GM21717 (cell line): ENCODE measurements around the gene LRRC74A.

ENCODE experiments used
- ATAC-seq: cut with Tn5 transposase; IDR thresholded peaks from one replicate; pipeline ENCODE4 v1.9.1; 2021; ENCODE audit warnings: mild to moderate bottlenecking, moderate library complexity; ENCODE audit not compliant: unreplicated experiment

LRRC74A gene

DNA sequence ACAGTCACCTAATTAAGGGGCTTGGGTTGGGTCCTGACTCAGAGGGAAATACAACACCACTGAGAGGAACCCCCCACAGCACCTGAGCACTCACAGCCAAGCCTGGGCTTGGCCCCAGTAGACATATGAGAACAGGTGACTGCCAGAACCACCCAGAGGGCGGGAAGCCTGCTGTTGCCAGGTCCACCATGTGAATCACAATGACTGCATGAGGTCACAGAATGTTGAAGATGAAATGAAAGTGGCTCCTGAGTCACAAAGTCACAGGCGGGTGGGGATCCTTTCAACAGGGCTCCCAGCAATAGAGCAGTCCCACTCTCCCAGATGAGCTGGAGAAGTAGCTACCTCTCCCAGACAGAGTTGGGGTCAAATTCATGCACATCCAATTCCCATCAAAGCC lies at the start of gene LRRC74A:
LRRC74A (plus strand) TSS at position 287 of the 400 bp plus-strand sequence. CDS start 290 bp downstream, outside the sequence.
- no peak for ATAC-seq

DNA sequence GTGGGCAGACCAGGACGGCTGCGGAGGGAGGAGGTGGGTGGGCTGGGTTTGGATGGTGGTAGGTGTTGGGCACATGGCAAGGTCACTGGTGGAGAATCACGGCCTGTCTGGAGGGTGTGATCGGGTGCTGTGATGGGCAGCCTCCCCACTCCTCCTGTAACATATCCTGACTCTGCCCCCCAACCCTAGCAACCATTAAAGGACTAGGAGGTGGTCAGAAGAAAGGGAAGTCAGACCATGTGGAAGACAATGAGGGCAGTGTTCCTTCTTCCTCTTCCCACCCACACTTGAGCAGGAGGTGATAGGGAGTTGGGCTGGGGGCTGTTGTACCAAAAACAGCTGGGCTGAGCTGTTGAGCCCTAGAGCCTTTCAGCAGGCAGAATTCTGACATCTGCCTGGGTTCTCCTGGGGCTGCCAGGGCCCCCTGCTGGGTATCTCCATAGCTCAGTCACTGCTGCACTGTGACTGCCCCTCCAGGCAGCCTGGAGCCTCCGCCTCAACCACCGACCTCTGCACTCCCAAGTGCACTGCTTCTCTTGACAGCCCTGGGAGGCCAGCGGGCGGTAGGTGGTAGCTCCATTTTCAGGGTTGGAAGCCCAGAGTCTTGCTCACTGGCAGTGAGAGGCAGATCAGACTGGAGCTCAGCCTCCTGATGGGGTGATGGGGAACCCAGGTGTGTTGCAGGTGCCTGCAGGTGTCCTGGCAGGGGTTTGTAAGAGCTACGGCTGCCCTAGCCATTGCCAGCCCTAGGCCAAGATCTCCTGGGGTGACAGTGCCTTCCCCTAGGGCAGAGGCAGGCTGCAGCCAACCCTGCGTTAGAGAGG lies 49.6 kb upstream of the LRRC74A start:
- ATAC-seq: no peak

DNA sequence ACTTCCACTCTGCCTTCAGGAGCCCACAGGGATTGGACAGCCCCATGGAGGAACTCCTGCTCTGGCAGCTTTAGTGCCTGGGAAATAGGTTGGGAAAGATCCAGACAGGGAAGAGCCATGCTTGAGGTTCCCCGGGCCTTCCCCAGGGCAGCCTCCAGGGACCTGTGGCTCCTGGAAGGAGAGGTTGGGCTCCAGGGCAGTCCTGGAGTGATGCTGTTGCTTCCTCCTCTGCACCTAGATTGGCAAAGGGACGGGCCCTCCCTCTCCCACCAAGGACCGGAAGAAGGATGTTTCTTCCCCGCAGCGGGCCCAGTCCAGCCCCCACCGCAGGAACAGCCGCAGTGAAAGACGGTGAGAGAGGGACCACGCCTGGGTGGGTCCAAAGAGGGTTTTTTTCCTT lies 48.5 kb upstream of the LRRC74A start:
- ATAC-seq: no peak

DNA sequence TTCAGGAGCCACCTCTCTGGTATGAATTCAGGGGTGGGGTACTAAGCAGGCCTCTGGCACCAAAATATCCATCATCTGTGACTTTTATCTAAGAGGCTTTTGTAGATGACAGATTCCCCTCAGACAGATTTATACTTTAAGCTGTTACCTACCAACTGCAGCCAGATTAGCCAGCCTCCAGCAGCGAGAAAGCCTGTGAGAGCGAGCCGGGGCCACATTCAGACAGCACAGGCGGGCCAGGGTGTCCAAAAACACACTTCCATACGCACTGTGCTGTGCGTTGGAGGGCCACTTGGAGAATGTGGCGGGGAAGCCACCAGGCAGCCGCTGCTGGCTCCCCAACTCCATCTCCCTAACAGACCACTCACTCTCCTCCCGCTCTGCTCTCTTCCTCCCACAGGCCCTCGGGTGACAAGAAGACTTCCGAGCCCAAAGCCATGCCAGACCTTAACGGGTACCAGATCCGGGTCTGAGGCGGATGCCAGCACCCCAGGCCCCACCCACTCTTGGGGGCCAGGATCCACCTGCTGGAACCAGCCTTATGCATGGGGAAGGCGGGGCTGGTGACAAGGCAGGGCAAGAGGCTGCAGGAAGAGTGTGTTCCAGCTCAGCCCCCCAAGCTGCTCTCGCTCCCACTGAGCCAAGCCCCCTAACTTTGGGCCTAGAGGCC lies 47.5 kb upstream of the LRRC74A start:
- ATAC-seq: no peak

DNA sequence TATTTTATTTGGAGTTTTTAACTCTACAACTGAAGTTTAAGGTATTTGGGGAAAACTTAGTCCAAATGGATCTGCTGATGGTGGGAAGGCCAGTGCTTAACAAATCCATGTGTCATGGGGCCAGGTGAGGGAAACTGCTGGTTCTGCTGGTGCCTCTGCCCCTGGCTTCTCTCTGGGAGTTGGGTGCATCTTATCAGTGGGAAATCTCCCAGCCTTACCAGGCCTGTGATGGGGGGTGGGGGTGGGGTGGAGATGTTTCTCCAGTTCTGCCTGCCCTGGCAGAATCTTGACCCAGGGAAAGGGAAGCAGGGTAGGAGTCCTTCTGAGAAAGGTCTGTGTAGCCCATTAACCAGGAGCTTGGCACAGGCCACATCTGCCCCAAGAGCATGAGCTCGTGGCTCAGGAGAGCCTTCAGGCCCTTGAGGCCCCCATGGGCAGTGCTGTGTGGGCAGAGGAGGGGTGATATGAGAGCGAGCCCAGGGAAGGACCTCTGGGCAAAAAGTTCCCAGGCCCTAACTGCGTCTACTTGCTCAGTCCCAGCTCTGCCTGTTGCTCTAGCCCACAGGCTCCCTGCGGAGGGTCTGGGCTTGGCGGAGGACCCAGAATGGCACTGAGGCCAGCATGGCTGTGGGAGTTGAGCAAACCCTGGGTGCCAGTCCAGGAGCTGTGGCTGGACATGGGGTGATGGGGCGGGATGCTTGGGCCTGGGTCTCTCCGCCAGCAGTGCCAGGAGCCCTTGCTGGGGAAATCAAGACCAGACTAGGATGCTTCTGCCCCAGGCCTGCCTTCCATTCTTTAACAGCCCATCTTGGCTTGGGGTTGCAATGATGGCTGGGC lies 46.8 kb upstream of the LRRC74A start:
- ATAC-seq: no peak

DNA sequence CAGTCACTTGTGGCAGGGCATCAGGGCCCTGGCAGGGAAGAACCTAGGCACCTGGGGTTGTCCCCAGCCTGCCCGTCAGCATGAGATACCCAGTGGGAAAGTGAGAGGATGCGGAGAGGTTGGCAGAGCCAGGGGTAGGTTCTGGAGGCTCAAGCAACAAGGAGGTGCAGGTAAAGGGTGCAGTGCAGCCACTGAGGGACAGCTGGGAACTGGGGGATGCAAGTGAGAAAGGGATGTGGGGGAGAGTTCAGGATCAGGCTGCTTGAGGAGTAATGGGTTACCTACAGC lies 46.2 kb upstream of the LRRC74A start:
- no peak for ATAC-seq

DNA sequence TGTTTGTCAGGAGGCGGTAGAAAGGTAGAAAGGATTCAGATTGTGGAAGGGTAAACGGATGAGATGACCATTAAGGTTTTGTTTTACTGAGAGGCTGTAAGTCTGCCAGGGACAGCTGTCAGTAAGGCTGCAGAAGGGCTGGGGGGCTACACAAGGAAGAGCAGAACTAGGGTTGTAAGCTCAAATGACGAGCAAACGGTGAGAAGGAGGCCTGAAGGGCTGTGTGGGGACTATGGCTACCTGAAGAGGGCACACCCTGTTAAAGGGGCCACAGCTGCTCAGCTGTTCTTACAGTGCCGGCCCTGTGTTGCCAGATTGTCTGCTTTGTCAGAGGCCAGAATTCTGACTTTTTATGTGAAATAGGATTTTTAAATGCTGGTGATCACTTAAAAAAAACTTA lies 45.8 kb upstream of the LRRC74A start:
- ATAC-seq: no peak

DNA sequence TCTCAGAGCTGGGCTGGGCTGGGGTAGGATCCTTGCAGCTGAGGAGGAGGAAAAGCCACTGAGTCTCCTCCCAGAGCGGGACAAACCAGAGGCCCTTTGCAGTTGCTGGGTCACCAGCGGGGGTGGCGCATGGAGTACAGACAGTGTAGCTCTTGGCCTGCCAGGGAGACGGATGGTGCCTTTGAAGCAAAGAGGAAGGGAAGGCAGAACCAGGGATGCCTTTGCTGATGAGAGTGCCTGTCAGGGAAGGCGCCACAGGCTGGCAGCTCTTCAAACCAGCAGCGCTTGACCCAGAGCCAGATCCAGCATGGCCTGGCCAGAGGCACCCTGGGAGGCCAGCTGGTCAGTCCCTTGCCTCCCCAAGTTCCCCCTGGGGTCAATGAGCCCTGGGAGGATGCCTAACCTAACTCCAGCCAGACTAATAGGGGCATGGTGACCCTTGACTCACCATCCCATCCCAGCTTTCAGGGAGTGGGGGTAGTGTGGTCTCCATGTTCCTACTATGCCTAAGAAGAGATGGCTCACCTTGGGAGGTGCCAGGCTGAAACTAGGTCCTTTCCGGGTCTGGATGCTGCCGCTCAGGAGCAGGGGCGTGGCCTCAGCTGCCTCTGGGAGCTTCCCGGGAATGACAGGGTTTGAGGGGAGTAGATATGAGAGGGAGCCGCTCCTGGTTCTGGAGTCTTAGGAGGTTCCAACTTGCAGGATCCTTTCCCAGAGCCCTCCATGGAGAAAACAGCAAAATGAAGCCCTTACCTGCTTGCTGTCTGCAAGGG lies 45.1 kb upstream of the LRRC74A start:
- no peak for ATAC-seq

DNA sequence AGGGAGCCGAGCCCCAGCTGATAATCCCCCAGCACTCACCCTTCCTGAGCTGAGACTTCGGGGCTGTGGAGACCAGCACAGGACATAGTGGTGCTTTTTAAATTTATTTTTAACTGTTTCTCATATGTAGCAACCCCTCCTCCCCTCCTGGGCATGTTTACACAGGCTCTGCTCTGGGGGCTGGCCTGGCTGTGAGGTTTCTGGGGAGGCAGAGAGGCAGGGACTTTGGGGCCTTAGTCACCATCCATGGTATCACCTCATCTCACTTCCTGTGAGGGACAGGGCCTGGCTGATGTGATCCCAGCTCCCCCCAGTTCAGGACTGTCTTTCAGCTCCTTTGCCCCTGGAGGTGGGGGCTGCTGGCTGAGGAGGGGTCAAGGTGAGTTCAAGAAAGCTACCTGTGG lies 44.6 kb upstream of the LRRC74A start:
- no peak for ATAC-seq

DNA sequence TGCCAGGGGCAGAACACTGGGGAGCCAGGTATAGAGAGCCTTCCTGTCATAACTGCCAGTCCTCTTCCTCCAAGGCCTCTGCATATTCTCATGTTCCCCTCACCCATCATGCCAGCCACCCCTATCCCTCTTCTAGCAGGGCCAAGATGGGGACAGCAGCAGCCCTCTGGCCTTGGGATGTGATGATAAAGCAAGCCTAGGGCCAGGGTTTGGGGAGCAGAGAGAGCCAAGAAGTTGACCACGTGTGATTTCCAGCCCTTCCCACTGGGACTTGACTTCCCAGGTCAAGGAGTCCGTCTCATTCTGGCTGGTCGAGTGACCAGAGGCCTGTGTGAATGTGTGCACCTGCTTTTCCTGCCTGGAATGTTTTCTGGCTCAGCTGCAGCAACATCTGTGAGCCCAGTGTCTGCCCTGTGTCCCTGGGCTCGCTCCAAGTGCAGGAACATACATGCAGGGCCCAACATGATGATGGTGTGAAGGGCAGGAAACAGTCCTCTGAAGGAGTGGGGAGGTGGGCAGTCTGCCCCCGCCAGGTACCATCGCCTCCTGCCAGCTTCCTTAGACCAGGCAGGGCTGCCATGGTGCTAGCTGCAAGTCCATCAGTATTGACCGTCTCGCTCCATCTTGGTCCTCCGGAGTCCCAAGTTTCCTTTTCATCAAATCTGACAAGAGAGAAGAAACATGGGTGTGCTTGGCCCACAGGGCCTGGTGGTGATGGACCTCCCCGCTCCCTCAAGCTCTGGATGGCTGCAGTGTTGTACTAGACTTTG lies 43.9 kb upstream of the LRRC74A start:
- no peak for ATAC-seq

DNA sequence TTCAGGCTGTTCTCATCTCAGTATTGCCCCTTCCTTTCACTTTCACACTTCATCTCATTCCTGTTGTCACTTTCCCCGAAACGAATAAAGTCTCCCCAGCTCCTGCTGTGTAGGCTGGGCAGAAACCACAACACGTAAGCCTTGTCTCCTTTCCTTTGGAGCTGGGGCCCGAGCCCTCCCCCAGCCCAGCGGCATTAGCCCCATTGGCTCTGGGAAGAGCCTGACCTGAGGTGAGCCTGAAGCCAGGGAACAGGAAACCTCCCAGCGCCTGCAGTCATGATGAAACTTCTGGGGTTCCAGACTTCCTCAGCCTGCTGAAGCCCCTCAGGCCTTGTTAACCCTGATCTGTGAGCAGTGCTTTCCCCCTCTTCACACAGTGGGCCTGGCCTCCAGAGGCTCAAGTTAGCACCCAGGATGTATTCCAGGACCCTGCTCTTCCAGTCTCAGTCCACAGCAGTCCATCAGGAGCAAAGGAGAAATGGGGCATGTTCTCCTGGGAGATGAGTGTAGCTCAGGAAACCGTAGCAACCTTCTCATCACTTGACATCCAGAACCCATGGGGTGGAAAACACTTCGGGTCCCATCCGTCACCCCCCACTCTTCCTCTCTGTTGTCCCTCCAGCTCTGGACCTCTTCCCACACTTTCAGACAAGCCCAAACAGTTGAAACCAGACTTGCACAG lies 43.2 kb upstream of the LRRC74A start:
- ATAC-seq: no peak

DNA sequence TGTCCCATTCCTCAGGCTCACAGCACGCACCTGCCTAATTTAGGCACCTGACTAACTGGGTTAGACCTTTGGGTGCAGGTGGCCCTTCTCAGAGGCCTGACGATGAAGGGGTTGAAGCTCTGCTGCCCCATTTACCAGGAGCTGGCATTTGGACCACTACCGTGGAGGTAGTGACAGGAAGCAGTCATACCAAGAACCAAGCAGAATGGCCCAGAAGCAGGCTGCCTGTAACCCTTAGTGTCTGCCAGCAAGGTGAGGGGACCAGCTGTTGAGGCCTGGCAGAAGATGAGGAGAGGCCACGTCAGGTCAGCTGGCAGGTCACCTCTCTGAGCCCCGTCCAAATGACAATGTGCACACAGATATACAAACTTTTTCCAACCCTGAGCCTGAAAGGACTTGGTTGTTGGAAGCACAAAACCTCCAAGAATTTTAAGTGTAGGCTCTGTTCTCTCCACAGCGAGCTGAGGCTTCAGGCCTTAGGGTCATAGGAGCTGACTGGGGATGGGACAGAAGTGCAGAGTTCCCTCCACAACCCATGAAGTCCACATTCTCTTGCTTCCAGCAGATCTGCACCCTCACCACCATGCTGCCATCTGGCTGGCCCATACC lies 41.8 kb upstream of the LRRC74A start:
- ATAC-seq: no peak

DNA sequence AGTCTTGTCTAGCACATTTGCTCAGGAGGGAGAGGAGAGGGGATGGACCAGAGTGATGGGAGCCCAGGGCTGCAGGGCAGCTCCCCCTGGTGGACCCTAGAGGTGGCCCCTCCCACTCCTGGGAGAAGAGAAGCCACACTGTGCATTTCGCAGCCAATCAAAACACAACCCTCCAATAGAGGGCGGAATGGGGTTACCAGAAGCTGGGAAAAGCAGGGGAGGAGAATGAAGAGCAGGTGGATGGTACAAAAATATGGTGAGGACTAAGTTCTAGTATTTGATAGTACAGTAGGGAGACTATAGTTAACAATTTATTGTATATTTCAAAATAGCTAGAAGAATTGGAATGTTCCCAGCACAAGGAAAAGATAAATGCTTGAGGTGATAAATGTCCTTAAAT lies 41.3 kb upstream of the LRRC74A start:
- no peak for ATAC-seq

DNA sequence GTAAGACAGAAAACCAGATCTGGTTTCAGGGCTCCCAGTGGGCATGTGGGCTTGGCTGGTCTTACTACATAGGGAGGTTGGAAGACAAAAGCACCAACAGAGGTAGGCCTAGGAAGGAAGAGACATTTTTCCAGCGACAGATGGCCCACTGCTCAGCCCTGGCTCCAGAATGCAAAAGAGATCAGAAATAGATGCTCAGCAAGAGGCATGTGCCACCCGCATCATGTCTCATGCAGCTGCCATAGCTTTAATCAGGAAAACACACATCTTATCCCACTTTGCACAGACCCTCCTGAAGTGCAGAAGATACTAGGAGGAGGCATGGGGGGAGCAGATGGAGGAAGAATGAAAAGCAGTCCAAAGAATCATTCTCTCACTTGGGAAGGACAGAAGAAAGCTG lies 39.6 kb upstream of the LRRC74A start:
- no peak for ATAC-seq

DNA sequence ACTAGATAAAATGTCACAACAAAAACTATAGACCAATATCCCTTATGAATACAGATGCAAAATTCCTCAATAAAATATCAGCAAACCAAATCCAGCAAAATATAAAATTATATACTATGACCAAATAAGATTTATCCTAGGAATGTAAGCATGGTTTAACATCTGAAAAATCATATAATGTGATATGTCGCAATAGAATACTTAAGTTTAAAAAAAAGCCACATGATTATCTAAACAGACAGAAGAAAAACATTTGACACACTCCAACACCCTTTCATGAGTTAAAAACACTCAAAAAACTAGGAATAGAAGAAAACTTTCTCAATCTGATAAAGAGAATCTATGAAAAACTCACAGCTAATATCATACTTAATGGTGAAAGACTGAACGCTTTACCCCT lies 33.8 kb upstream of the LRRC74A start:
- ATAC-seq: no peak

DNA sequence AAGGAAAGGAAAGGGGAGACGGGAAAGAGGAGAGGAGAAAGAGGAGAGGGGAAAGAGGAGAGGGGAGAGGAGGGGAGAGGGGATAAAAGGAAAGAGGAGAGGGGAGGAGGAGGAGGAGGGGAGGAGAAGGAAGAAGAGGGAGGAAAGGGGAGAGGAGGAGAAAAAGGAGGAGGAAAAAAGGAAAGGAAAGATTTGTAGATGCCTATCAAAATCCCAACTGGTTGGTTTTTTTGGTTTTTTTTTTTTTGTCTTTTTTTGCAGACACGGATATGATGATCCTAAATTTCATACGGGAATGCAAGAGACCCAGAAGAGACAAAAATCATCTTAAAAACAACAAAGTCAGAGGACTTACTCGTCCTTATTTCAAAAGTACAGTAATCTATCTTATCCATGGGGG lies 32.9 kb upstream of the LRRC74A start:
- no peak for ATAC-seq

DNA sequence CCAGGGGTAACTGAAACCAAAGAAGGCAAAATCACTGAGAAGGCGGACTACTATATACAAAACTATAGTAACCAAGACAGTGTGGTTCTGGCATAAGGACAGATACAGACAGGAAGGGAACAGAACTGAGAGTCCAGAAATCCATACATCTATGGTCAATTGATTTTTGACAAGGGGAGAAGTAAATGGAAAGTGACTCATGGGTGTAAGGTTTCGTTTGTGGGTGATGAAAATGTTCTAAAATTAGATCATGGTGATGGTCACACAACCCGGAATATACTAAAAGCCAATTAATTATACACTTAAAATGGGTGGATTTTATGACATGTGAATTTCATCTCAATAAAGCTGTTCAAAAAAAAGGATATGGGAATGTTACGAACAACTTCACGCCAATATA lies 32.3 kb upstream of the LRRC74A start:
- ATAC-seq: no peak

DNA sequence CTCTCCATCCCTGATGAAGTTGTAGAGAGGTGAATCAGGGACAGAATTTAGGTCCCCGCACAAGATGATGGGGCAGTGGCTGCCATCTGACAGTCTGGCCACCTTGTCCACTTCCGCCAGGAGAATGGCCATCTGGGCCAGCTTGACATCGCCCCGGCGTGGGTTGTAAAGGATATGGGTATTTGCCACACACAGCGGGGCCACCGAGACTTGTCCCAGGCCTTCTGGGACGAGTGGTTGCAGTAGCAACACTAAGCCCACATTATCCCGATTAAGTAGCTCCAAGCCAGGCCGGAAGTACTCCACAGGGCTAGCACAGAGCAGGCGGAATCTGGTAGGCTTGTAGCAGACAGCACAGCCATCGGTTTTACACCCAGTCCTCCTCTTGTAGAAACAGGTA lies 19.8 kb upstream of the LRRC74A start:
- ATAC-seq: no peak

DNA sequence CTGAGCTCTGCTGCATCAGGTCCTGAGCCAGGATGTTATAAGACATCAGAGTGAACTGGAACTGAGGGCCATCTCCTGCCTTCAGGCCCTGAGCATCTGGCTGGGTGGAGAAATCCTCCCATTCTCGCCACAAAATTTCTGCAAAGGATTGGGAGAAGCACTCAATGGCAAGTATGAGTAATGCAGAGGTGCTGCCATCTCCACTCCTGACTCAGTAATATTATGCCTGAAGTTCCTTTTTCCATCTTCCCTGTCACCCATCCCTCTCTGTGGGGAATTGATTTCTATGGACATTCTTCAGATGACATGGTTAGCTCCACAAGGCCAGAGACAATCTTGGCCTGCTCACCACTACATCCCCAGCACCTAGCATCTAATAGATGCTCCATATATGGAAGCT lies 18.2 kb upstream of the LRRC74A start:
- no peak for ATAC-seq
